ENCODE measurements around the gene SKOR1.

- no peak for TF ChIP-seq PHF8 (conservative IDR thresholded peaks at IDR 0.05; ENCODE audit: low read depth, low read length)
- no peak for TF ChIP-seq CTCF (IDR thresholded peaks at IDR 0.05; ENCODE audit: control extremely low read depth in 1 of 3, insufficient read depth in 1 of 3, low read depth in 1 of 3, low read length in 3 of 3)
- no peak for TF ChIP-seq SIN3A (conservative IDR thresholded peaks at IDR 0.05 in 1 of 2, IDR thresholded peaks at IDR 0.05 in 1 of 2; ENCODE audit: low read depth in 1 of 2, low read length in 2 of 2)
- TF ChIP-seq POU5F1 (IDR thresholded peaks at IDR 0.05; ENCODE audit: low read depth, low read length): no peak
- TF ChIP-seq GABPA (IDR thresholded peaks at IDR 0.05; ENCODE audit: borderline replicate concordance, insufficient read depth, low read length): no peak
- no peak for TF ChIP-seq HDAC2 (IDR thresholded peaks at IDR 0.05; ENCODE audit: borderline replicate concordance in 1 of 2, low read depth in 2 of 2, low read length in 2 of 2)
- TF ChIP-seq CHD2 (IDR thresholded peaks at IDR 0.05; ENCODE audit: low read length): no peak
- TF ChIP-seq TAF1 (IDR thresholded peaks at IDR 0.05; ENCODE audit: low read depth, low read length): no peak
Observed at GRCh38 chr15:67808821-67809220, 16.5 kb upstream of the SKOR1 start.
